Stimulated activated CD4-positive, alpha-beta T cell treated with anti-CD3 and anti-CD28 coated beads, Interleukin-1b, Interleukin-23, amount 100 ng/mL, for 24 hours (primary cell): ENCODE results near the gene STAU1.
A peak's percentile ranks its signal among the peaks of the same experiment; 100 is the strongest.
"Not testable (repeated sequence)": the region's sequence is repeated elsewhere in the genome, so short reads cannot be mapped to it uniquely, and the experiment has no call there.

ENCODE experiments used
- DNase-seq, 4 experiments: peaks; one replicate each; pipeline ENCODE4 v3.0.0-alpha.2; 2020; ENCODE audit warnings: low read depth in 4 of 4, low spot score in 1 of 4

Gene STAU1

GRCh38 chr20:49166534-49167449, 21.3 kb downstream of the STAU1 start:
- DNase-seq, result no peak

GRCh38 chr20:49165611-49166010, 22.5 kb downstream of the STAU1 start:
- no peak for DNase-seq

GRCh38 chr20:49163696-49164095, 24.4 kb downstream of the STAU1 start:
- DNase-seq, result no peak

GRCh38 chr20:49161428-49162152, 26.5 kb downstream of the STAU1 start:
- DNase-seq, result no peak

GRCh38 chr20:49160057-49160929, 27.8 kb downstream of the STAU1 start:
- no peak for DNase-seq

- DNase-seq, result no peak
Observed at GRCh38 chr20:49157146-49157545, 31.0 kb downstream of the STAU1 start.

GRCh38 chr20:49156481-49156880, 31.7 kb downstream of the STAU1 start:
- DNase-seq, result no peak

GRCh38 chr20:49151436-49151835, 36.7 kb downstream of the STAU1 start:
- DNase-seq, result no peak

GRCh38 chr20:49149281-49150045, 38.7 kb downstream of the STAU1 start:
- DNase-seq, result no peak

GRCh38 chr20:49148601-49149000, 39.5 kb downstream of the STAU1 start:
- DNase-seq, result no peak

- DNase-seq, result no peak
Observed at GRCh38 chr20:49147296-49147695, 40.8 kb downstream of the STAU1 start.

GRCh38 chr20:49146442-49147225, 41.5 kb downstream of the STAU1 start:
- DNase-seq, result no peak

GRCh38 chr20:49140834-49141233, 47.3 kb downstream of the STAU1 start:
- DNase-seq, result no peak

- no peak for DNase-seq
Observed at GRCh38 chr20:49140411-49140810, 47.7 kb downstream of the STAU1 start.

- no peak for DNase-seq
Observed at GRCh38 chr20:49138431-49138830, 49.7 kb downstream of the STAU1 start.

GRCh38 chr20:49136817-49137571, 51.1 kb downstream of the STAU1 start:
- no peak for DNase-seq

- DNase-seq, result not testable (repeated sequence)
Observed at GRCh38 chr20:49134797-49135196, 53.3 kb downstream of the STAU1 start.

GRCh38 chr20:49133571-49133970, 54.6 kb downstream of the STAU1 start:
- DNase-seq, result no peak

GRCh38 chr20:49132995-49133478, 55.1 kb downstream of the STAU1 start:
- DNase-seq, result peak in 1 of 4 experiments; percentile 7
